Endodermal cell (in vitro differentiated cells): ENCODE measurements around the gene NEK10. TPM values are rescaled to one million over a fixed set of nuclear protein-coding genes. Genes with fewer than 3 reads are reported as not detected.
"Not testable (repeated sequence)": the region's sequence is repeated elsewhere in the genome, so short reads cannot be mapped to it uniquely, and the experiment has no call there.

Source experiments
- DNase-seq: peaks from one replicate; pipeline ENCODE4 v3.0.0-alpha.2; 2017
- H3K27ac ChIP-seq: 2 replicates; pipeline ENCODE4 v1.5.1; 2013; ENCODE audit warnings: mild to moderate bottlenecking, low read depth, low read length, moderate library complexity
- H3K27me3 ChIP-seq: 2 replicates; pipeline ENCODE4 v1.6.1; 2013; ENCODE audit warnings: mild to moderate bottlenecking, low read length, moderate library complexity; ENCODE audit not compliant: insufficient read depth, control insufficient read depth, poor library complexity, severe bottlenecking
- H3K36me3 ChIP-seq: 2 replicates; pipeline ENCODE4 v1.7.0; 2013; ENCODE audit warnings: mild to moderate bottlenecking, low read length, moderate library complexity; ENCODE audit not compliant: control insufficient read depth, insufficient read depth
- H3K4me1 ChIP-seq: one replicate; pipeline ENCODE4 v1.7.0; 2013; ENCODE audit warnings: low read length; ENCODE audit not compliant: control insufficient read depth, insufficient read depth
- H3K4me3 ChIP-seq: 2 replicates; pipeline ENCODE4 v1.5.1; 2013; ENCODE audit warnings: mild to moderate bottlenecking, low read length, moderate library complexity
- H3K9ac ChIP-seq: 2 replicates; pipeline ENCODE4 v1.6.1; 2013; ENCODE audit warnings: mild to moderate bottlenecking, low read length, moderate library complexity; ENCODE audit not compliant: poor library complexity, severe bottlenecking; ENCODE audit errors: extremely low read depth
- H3K9me3 ChIP-seq: 2 replicates; pipeline ENCODE4 v1.6.1; 2013; ENCODE audit warnings: mild to moderate bottlenecking, low read length, moderate library complexity; ENCODE audit not compliant: control insufficient read depth
- H3K27ac Mint-ChIP-seq: 2 replicates; pipeline ENCODE4 v1.8.0; 2020; ENCODE audit warnings: mixed read lengths
- H3K27me3 Mint-ChIP-seq: 2 replicates; pipeline ENCODE4 v1.8.0; 2021; ENCODE audit warnings: mild to moderate bottlenecking, mixed read lengths; ENCODE audit not compliant: insufficient read depth
- H3K36me3 Mint-ChIP-seq: 2 replicates; pipeline ENCODE4 v1.8.0; 2020; ENCODE audit warnings: low read depth, mixed read lengths
- H3K4me1 Mint-ChIP-seq: 2 replicates; pipeline ENCODE4 v1.8.0; 2020; ENCODE audit warnings: mixed read lengths
- H3K4me3 Mint-ChIP-seq: 2 replicates; pipeline ENCODE4 v1.8.0; 2020; ENCODE audit warnings: mild to moderate bottlenecking, moderate library complexity, mixed read lengths
- H3K9me3 Mint-ChIP-seq: 2 replicates; pipeline ENCODE4 v1.8.0; 2020; ENCODE audit warnings: mild to moderate bottlenecking, mixed read lengths
- CTCF ChIP-seq: fragments of 200-600 bp; sonication (generic); conservative IDR thresholded peaks from 2 replicates; pipeline ENCODE4 v1.5.0; 2021; ENCODE audit warnings: antibody characterized with exemption, mild to moderate bottlenecking
- WGBS, 2 experiments: methylation state at CpG; one replicate each; pipeline versions ENCODE4 v1.1.5 to v1.1.7; 2013; ENCODE audit warnings: missing lambda C conversion rate in 2 of 2, mixed read lengths in 1 of 2; ENCODE audit not compliant: insufficient coverage in 1 of 2, insufficient read length in 1 of 2; 5-methylcytosine and 5-hydroxymethylcytosine counted together
- total RNA-seq, 2 donors: library from RNA; stranded (reverse); fragmentation: NEBNext Ultra II Directional in 1 of 2; extraction: Animal tissue kit (Norgen Biotek cat#: 25700) in 1 of 2; gene quantifications; 2 replicates in 1 of 2; 3 replicates in 1 of 2; pipeline ENCODE4 v1.2.1, GENCODE V29; 2021

Gene NEK10
- total RNA-seq, 2 donors from 2014 or later = 1.3 to 2.4 TPM

- no peaks in the 10 kb centered on the region for H3K9me3 Mint-ChIP-seq
- Histone ChIP-seq H3K27ac (no peak overlapping the region), H3K9ac (no peak overlapping the region), H3K9me3 (peaks cover 6% of the 10 kb centered on the region), H3K27me3 (no peaks in the 10 kb centered on the region), H3K36me3 (no peaks in the 10 kb centered on the region), H3K4me3 (no peak overlapping the region), H3K4me1 (no peaks in the 10 kb centered on the region)
- H3K4me1 Mint-ChIP-seq = no peaks in the 10 kb centered on the region
- H3K4me3 Mint-ChIP-seq = no peak overlapping the region
- no peaks in the 10 kb centered on the region for H3K27me3 Mint-ChIP-seq
- WGBS, 2 experiments = 93% methylated on average over 1 of the region's 1 CpG; no CpG with 5 or more reads in 1 of the 2 experiments
- no peak for DNase-seq
- TF ChIP-seq CTCF = no peak
- H3K36me3 Mint-ChIP-seq = no peaks in the 10 kb centered on the region
- no peak overlapping the region for H3K27ac Mint-ChIP-seq
These were observed 61.6 kb downstream of the NEK10 start for GRCh38 chr3:27307566-27307965.

DNA sequence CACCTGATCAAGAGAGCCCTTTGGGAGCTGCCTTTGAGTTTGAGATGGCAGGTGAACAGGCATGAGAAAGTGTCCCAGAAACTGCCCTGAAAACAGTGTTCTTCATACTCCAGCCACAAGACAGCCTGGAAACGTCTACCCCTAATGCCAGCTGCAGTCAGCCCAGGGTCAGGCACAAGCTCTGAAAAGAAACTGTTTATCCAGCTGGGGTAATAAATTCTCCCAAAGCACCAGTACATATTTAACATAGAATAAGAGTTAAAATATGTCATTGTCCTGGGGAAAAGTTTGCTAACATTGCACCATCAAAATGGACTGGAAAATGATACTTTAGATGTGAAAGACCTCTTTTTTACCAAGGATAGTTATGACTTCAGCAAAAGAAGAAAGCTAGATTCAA is 66.3 kb downstream of the NEK10 start:
- H3K9me3 Mint-ChIP-seq = peaks cover 34% of the 10 kb centered on the region
- Histone ChIP-seq H3K4me1 (no peaks in the 10 kb centered on the region), H3K36me3 (no peaks in the 10 kb centered on the region), H3K4me3 (no peak overlapping the region), H3K9me3 (no peaks in the 10 kb centered on the region), H3K9ac (no peak overlapping the region), H3K27me3 (no peaks in the 10 kb centered on the region), H3K27ac (no peak overlapping the region)
- DNase-seq = no peak
- no peaks in the 10 kb centered on the region for H3K27me3 Mint-ChIP-seq
- H3K27ac Mint-ChIP-seq = no peak overlapping the region
- H3K4me1 Mint-ChIP-seq = no peaks in the 10 kb centered on the region
- no peak for TF ChIP-seq CTCF
- 86% methylated on average over 1 of the region's 1 CpG; no CpG with 5 or more reads in 1 of the 2 experiments for WGBS, 2 experiments
- no peak overlapping the region for H3K4me3 Mint-ChIP-seq
- peaks cover 22% of the 10 kb centered on the region for H3K36me3 Mint-ChIP-seq

DNA sequence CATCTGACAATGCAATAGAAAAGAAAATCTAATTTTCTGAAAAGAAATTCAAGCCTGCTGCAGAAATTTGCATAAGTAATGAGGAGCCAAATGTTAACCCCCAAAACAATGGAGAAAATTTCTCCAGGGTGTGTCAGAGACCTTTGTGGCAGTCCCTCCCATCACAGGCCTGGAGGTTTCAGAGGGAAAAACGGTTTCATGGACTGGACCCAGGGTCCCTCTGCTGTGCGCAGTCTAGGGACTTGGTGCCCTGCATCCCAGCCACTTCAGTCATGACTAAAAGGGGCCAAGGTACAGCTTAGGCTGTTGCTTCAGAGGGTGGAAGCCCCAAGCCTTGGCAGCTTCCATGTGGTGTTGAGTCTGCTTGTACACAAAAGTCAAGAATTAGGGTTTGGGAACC is 70.2 kb downstream of the NEK10 start:
- not testable (repeated sequence) for H3K4me3 ChIP-seq, H3K36me3 ChIP-seq, H3K27me3 ChIP-seq, H3K4me3 Mint-ChIP-seq, H3K27ac Mint-ChIP-seq, H3K27me3 Mint-ChIP-seq, H3K9me3 ChIP-seq, H3K4me1 Mint-ChIP-seq, DNase-seq, H3K27ac ChIP-seq, H3K4me1 ChIP-seq, H3K9ac ChIP-seq
- peaks cover 22% of the 10 kb centered on the region for H3K36me3 Mint-ChIP-seq
- H3K9me3 Mint-ChIP-seq = peaks cover 34% of the 10 kb centered on the region
- 86 to 100% methylated on average over 1 to 2 of the region's 2 CpGs for WGBS, 2 experiments

GRCh38 chr3:27293939-27294338 is 75.2 kb downstream of the NEK10 start:
- H3K27ac ChIP-seq = no peak overlapping the region
- no peaks in the 10 kb centered on the region for H3K27me3 ChIP-seq
- Mint-ChIP-seq H3K9me3 (peaks cover 9% of the 10 kb centered on the region), H3K27ac (no peak overlapping the region), H3K4me1 (no peaks in the 10 kb centered on the region), H3K36me3 (peaks cover 6% of the 10 kb centered on the region), H3K27me3 (no peaks in the 10 kb centered on the region), H3K4me3 (no peak overlapping the region)
- H3K9ac ChIP-seq = no peak overlapping the region
- no peak for DNase-seq
- no peak overlapping the region for H3K4me3 ChIP-seq
- WGBS, 2 experiments = 99 to 100% methylated on average over 3 of the region's 3 CpGs
- H3K36me3 ChIP-seq = no peaks in the 10 kb centered on the region
- no peaks in the 10 kb centered on the region for H3K9me3 ChIP-seq
- no peaks in the 10 kb centered on the region for H3K4me1 ChIP-seq
- TF ChIP-seq CTCF = no peak
